ENCODE results near the gene DOCK9.

- TF ChIP-seq CTCF (IDR thresholded peaks at IDR 0.05) (no peak), EZH2 (IDR thresholded peaks at IDR 0.05; ENCODE audit: borderline replicate concordance, insufficient read depth, low read depth, low read length, poor library complexity, severe bottlenecking) (no peak)
These were observed 2.0 kb downstream of the DOCK9 start for GRCh38 chr13:98975822-98976261.
